HepG2 (cell line): ENCODE data around the gene IKZF2. TPM values are rescaled to one million over a fixed set of nuclear protein-coding genes. Genes with fewer than 3 reads are reported as not detected.
A peak's percentile ranks its signal among the peaks of the same experiment; 100 is the strongest.

Experiments
- ATAC-seq: fragments of 200-7000 bp; cut with Tn5 transposase; 3 replicates; pipeline ENCODE4 v1.9.1; 2020; ENCODE audit warnings: mild to moderate bottlenecking, moderate library complexity
- BruUV-seq: library from RNA; stranded (reverse); fragments of 400-500 nt; replicated peaks from 2 replicates; lab custom pipeline; 2021; lab: Mats Ljungman, UMichigan
- CTCF ChIA-PET: fragments of 300-600 bp; formaldehyde crosslinking; extraction: SDS; loops from one replicate; lab custom pipeline; 2021; ENCODE audit warnings: low total read pairs, inconsistent platforms, low intra/inter-chr PET ratio; lab: Yijun Ruan, JAX
- POLR2A ChIA-PET: fragments of 350-600 bp; sonication (Branson Sonifier 250); formaldehyde crosslinking; loops from one replicate; lab custom pipeline; 2020; ENCODE audit warnings: antibody characterized with exemption, inconsistent platforms; lab: Yijun Ruan, JAX
- DNase-seq: peaks from one replicate; pipeline ENCODE4 v3.0.0-alpha.2; 2015; ENCODE audit warnings: low spot score
- FAIRE-seq: peaks from 3 replicates; lab custom pipeline; 2011; peaks lifted over from hg19 to GRCh38; lab: Jason Lieb, UNC
- H2AFZ ChIP-seq: one replicate; pipeline ENCODE4 v1.6.1; 2011; ENCODE audit warnings: low read length, inconsistent platforms
- H3K27ac ChIP-seq: fragments of 300-600 bp; 3 replicates; pipeline ENCODE4 v1.8.0; 2011; ENCODE audit warnings: mixed run types, mild to moderate bottlenecking, mixed read lengths, low read length, inconsistent platforms; ENCODE audit not compliant: insufficient read depth; ENCODE audit errors: extremely low read length
- H3K27me3 ChIP-seq, 2 experiments: fragments of 200-600 bp in 1 of 2; 2 replicates in 1 of 2; 3 replicates in 1 of 2; pipeline versions ENCODE4 v1.6.0 to v1.8.0; 2011; ENCODE audit warnings: low read length in 2 of 2, mild to moderate bottlenecking in 2 of 2, moderate library complexity in 2 of 2, inconsistent platforms in 1 of 2; ENCODE audit not compliant: insufficient read depth in 2 of 2, control insufficient read depth in 1 of 2
- H3K36me3 ChIP-seq, 2 experiments: fragments of 200-600 bp in 1 of 2; replicated peaks in 1 of 2; 2 replicates in 1 of 2; 3 replicates in 1 of 2; pipeline versions ENCODE4 v1.5.1 to v1.8.0; 2011; ENCODE audit warnings: low read length in 2 of 2, inconsistent platforms in 1 of 2; ENCODE audit not compliant: insufficient read depth in 2 of 2, control insufficient read depth in 1 of 2
- H3K4me1 ChIP-seq: 2 replicates; pipeline ENCODE4 v1.5.1; 2012; ENCODE audit warnings: low read length, inconsistent platforms; ENCODE audit not compliant: insufficient read depth
- H3K4me2 ChIP-seq: 2 replicates; pipeline ENCODE4 v1.6.0; 2011; ENCODE audit warnings: low read depth, low read length, inconsistent platforms
- H3K4me3 ChIP-seq, 3 experiments: fragments of 200-600 bp in 1 of 3; sonication (generic), shearing (Covaris generic) in 1 of 3; replicated peaks in 1 of 3; 2 replicates each; pipeline ENCODE4 v1.5.1; 2011 to 2016; ENCODE audit warnings: low read length in 3 of 3, inconsistent platforms in 2 of 3, low read depth in 2 of 3, mild to moderate bottlenecking in 2 of 3, control low read depth in 1 of 3, mixed read lengths in 1 of 3; ENCODE audit not compliant: insufficient read depth in 1 of 3
- H3K79me2 ChIP-seq: one replicate; pipeline ENCODE4 v1.6.1; 2011; ENCODE audit warnings: low read length, inconsistent platforms; ENCODE audit not compliant: insufficient read depth
- H3K9ac ChIP-seq: 2 replicates; pipeline ENCODE4 v1.6.0; 2011; ENCODE audit warnings: mild to moderate bottlenecking, low read depth, low read length, inconsistent platforms; ENCODE audit not compliant: insufficient read depth
- H3K9me3 ChIP-seq: 2 replicates; pipeline ENCODE4 v1.5.1; 2012; ENCODE audit warnings: mild to moderate bottlenecking, low read length
- H4K20me1 ChIP-seq: 2 replicates; pipeline ENCODE4 v1.6.0; 2011; ENCODE audit warnings: inconsistent platforms, mild to moderate bottlenecking, low read length, moderate library complexity; ENCODE audit not compliant: insufficient read depth
- ATF7 ChIP-seq, 2 experiments: fragments of 450-650 bp in 1 of 2; sonication (generic) in 1 of 2; formaldehyde crosslinking in 1 of 2; IDR thresholded peaks; 2 replicates each; pipeline versions ENCODE4 v1.4.0 to v1.6.1; 2016 to 2020; ENCODE audit warnings: antibody characterized with exemption in 1 of 2, mild to moderate bottlenecking in 1 of 2, missing genetic modification reagents in 1 of 2
- BATF2 ChIP-seq: sonication (generic); formaldehyde crosslinking; IDR thresholded peaks from 2 replicates; pipeline ENCODE4 v1.8.0; 2022; ENCODE audit warnings: mild to moderate bottlenecking, missing genetic modification reagents, moderate library complexity
- DPF2 ChIP-seq: sonication (generic); formaldehyde crosslinking; IDR thresholded peaks from 2 replicates; pipeline ENCODE4 v1.4.0; 2020; ENCODE audit warnings: mild to moderate bottlenecking, low read depth, missing genetic modification reagents, borderline replicate concordance
- ELK4 ChIP-seq: sonication (generic); formaldehyde crosslinking; IDR thresholded peaks from 2 replicates; pipeline ENCODE4 v1.9.0; 2021; ENCODE audit warnings: missing genetic modification reagents, borderline replicate concordance
- HIVEP1 ChIP-seq: sonication (generic); formaldehyde crosslinking; IDR thresholded peaks from 2 replicates; pipeline ENCODE4 v1.4.0; 2020; ENCODE audit warnings: mild to moderate bottlenecking, missing genetic modification reagents
- NBN ChIP-seq: fragments of 450-650 bp; conservative IDR thresholded peaks from 2 replicates; pipeline ENCODE4 v1.6.1; 2017
- PHF21A ChIP-seq: sonication (generic); formaldehyde crosslinking; IDR thresholded peaks from 2 replicates; pipeline ENCODE4 v1.5.0; 2020; ENCODE audit warnings: mild to moderate bottlenecking, missing genetic modification reagents
- RORA ChIP-seq: sonication (generic); formaldehyde crosslinking; IDR thresholded peaks from 2 replicates; pipeline ENCODE4 v1.5.0; 2020; ENCODE audit warnings: mild to moderate bottlenecking, missing genetic modification reagents, moderate library complexity
- SUZ12 ChIP-seq: fragments of 150-350 bp; IDR thresholded peaks from 2 replicates; pipeline ENCODE4 v1.6.1; 2014; ENCODE audit warnings: low read depth, low read length
- ZNF136 ChIP-seq: sonication (generic); formaldehyde crosslinking; IDR thresholded peaks from 2 replicates; pipeline ENCODE4 v1.8.1; 2022; ENCODE audit warnings: low read depth, mild to moderate bottlenecking, moderate library complexity, missing genetic modification reagents
- ZNF776 ChIP-seq: sonication (generic); formaldehyde crosslinking; IDR thresholded peaks from 2 replicates; pipeline ENCODE4 v1.4.0; 2020; ENCODE audit warnings: mild to moderate bottlenecking, missing genetic modification reagents
- WGBS: methylation state at CpG from one replicate; pipeline ENCODE4 v1.1.6; 2017; ENCODE audit warnings: low lambda C conversion rate; 5-methylcytosine and 5-hydroxymethylcytosine counted together
- in situ Hi-C: cut with HindIII; loops from 2 replicates; pipeline ENCODE4 v1.10.0; 2017; ENCODE audit warnings: low pct_unique_long_range_greater_than_20kb; ENCODE audit not compliant: extremely low pct_ligation_motif_present
- intact Hi-C: fragments of 100-400 bp; cut with micrococcal nuclease; formaldehyde crosslinking; loops from one replicate; pipeline ENCODE4 v1.10.0; 2022; ENCODE audit not compliant: unreplicated experiment
- polyA plus RNA-seq, 8 experiments: library from polyadenylated mRNA; depleted of rRNA in 3 of 8; stranded (reverse) in 7 of 8; unstranded in 1 of 8; fragments of >200 nt; fragmentation: Illumina TruSeq in 4 of 8; extraction: Trizol in 4 of 8; gene quantifications; 2 replicates each; pipeline versions ENCODE4 v1.2.1 to v1.2.3, GENCODE V29; 2011 to 2016; ENCODE audit warnings: low read depth in 4 of 8, missing spikeins in 1 of 8, mixed read lengths in 1 of 8; ENCODE audit not compliant: insufficient read depth in 1 of 8
- total RNA-seq, 5 experiments: library from RNA; depleted of rRNA; stranded (reverse); fragments of >200 nt; fragmentation: Illumina TruSeq; extraction: Trizol; gene quantifications; 2 replicates each; pipeline ENCODE4 v1.2.3, GENCODE V29; 2016; ENCODE audit warnings: low read depth in 1 of 5

IKZF2 gene
- total and polyA plus RNA-seq, 2 of the 13 experiments (the other 11 are each of a cell fraction or from before 2014, with no cell fraction given): 0.18 to 0.86 TPM

- FAIRE-seq: no peak
- H3K27me3 ChIP-seq: no peaks in the 10 kb centered on the region
- BruUV-seq: no TSS peak
- H4K20me1 ChIP-seq: no peaks in the 10 kb centered on the region
- no peaks in the 10 kb centered on the region for H3K79me2 ChIP-seq
- no peaks in the 10 kb centered on the region for H3K36me3 ChIP-seq
- ChIA-PET CTCF (no interaction called here), POLR2A (no interaction called here)
- in situ Hi-C loops (no loop called here), intact Hi-C loops (no loop called here)
- DNase-seq: no peak
- no peak overlapping the region for H3K4me3 ChIP-seq
- H3K4me1 ChIP-seq: no peaks in the 10 kb centered on the region
- no peak overlapping the region for H3K9ac ChIP-seq
- no peak overlapping the region for H3K27ac ChIP-seq
- TF ChIP-seq ELK4: no peak
- TF ChIP-seq NBN: no peak
- TF ChIP-seq ZNF776: no peak
- no peak for TF ChIP-seq BATF2 (CRISPR knock-in tag)
- TF ChIP-seq ATF7 (IDR thresholded peaks at IDR 0.05): peak; percentile 37; the same call in 1 of the 2 replicates
- TF ChIP-seq ATF7 (CRISPR knock-in tag; IDR thresholded peaks at IDR 0.05): no peak
- no peak for TF ChIP-seq SUZ12
- H2AFZ ChIP-seq: no peak overlapping the region
- no peak overlapping the region for H3K4me2 ChIP-seq
- ATAC-seq: no peak
- H3K9me3 ChIP-seq: no peaks in the 10 kb centered on the region
Observed at GRCh38 chr2:213018340-213018901, 133.0 kb downstream of the IKZF2 start.

- Histone ChIP-seq H3K4me1 (no peaks in the 10 kb centered on the region), H3K4me2 (no peak overlapping the region), H4K20me1 (no peaks in the 10 kb centered on the region), H3K36me3 (no peaks in the 10 kb centered on the region), H3K27me3 (no peaks in the 10 kb centered on the region), H3K27ac (no peak overlapping the region), H3K9ac (no peak overlapping the region), H3K4me3 (no peak overlapping the region), H3K79me2 (no peaks in the 10 kb centered on the region), H3K9me3 (no peaks in the 10 kb centered on the region), H2AFZ (no peak overlapping the region)
- ChIA-PET POLR2A (no interaction called here), CTCF (no interaction called here)
- DNase-seq: no peak
- intact Hi-C loops: no loop called here
- no peak for FAIRE-seq
- no TSS peak for BruUV-seq
- in situ Hi-C loops: no loop called here
- ATAC-seq: no peak
- WGBS: 0% methylated on average over 1 of the region's 1 CpG
- TF ChIP-seq HIVEP1 (CRISPR knock-in tag) (no peak), DPF2 (CRISPR knock-in tag) (no peak), RORA (no peak), ZNF136 (CRISPR knock-in tag) (no peak), PHF21A (CRISPR knock-in tag) (no peak)
Observed at GRCh38 chr2:213017404-213017803, 134.0 kb downstream of the IKZF2 start.
